ENCODE results near the gene SLC9A7. TPM values are rescaled to one million over a fixed set of nuclear protein-coding genes. Genes with fewer than 3 reads are reported as not detected.

Gene SLC9A7
- total and polyA plus RNA-seq, 2 experiments from 2014 or later: 2.5 to 15.4 TPM

- H3K9me3 Mint-ChIP-seq: no peaks in the 10 kb centered on the region
- H3K4me2 ChIP-seq: no peak overlapping the region
- no peaks in the 10 kb centered on the region for H4K20me1 ChIP-seq (replicated peaks; ENCODE audit: insufficient read depth)
- no peaks in the 10 kb centered on the region for H3F3A ChIP-seq (replicated peaks; ENCODE audit: low read depth)
- H3K4me3 Mint-ChIP-seq: no peak overlapping the region
- H3K27ac Mint-ChIP-seq: no peak overlapping the region
- peaks cover 7% of the 10 kb centered on the region for H3K27me3 Mint-ChIP-seq (ENCODE audit: insufficient read depth, low read depth, poor library complexity)
- DNase-seq (ENCODE audit: low spot score): peak; percentile 11
- TF ChIP-seq, protein P1, sequence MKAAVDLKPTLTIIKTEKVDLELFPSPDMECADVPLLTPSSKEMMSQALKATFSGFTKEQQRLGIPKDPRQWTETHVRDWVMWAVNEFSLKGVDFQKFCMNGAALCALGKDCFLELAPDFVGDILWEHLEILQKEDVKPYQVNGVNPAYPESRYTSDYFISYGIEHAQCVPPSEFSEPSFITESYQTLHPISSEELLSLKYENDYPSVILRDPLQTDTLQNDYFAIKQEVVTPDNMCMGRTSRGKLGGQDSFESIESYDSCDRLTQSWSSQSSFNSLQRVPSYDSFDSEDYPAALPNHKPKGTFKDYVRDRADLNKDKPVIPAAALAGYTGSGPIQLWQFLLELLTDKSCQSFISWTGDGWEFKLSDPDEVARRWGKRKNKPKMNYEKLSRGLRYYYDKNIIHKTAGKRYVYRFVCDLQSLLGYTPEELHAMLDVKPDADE (IDR thresholded peaks at IDR 0.05): no peak
- TF ChIP-seq ZNF114 (CRISPR knock-in tag; IDR thresholded peaks at IDR 0.05) (no peak), EZH2 (IDR thresholded peaks at IDR 0.05; ENCODE audit: low read depth, unreplicated experiment) (no peak), STAT1 (IDR thresholded peaks at IDR 0.05; ENCODE audit: unreplicated experiment) (no peak), EZH2phosphoT487 (IDR thresholded peaks at IDR 0.05; ENCODE audit: unreplicated experiment) (no peak), NANOG (IDR thresholded peaks at IDR 0.05; ENCODE audit: borderline replicate concordance) (no peak), ZNF331 (CRISPR knock-in tag; IDR thresholded peaks at IDR 0.05; ENCODE audit: low read depth) (no peak)
- TF ChIP-seq, protein P2, sequence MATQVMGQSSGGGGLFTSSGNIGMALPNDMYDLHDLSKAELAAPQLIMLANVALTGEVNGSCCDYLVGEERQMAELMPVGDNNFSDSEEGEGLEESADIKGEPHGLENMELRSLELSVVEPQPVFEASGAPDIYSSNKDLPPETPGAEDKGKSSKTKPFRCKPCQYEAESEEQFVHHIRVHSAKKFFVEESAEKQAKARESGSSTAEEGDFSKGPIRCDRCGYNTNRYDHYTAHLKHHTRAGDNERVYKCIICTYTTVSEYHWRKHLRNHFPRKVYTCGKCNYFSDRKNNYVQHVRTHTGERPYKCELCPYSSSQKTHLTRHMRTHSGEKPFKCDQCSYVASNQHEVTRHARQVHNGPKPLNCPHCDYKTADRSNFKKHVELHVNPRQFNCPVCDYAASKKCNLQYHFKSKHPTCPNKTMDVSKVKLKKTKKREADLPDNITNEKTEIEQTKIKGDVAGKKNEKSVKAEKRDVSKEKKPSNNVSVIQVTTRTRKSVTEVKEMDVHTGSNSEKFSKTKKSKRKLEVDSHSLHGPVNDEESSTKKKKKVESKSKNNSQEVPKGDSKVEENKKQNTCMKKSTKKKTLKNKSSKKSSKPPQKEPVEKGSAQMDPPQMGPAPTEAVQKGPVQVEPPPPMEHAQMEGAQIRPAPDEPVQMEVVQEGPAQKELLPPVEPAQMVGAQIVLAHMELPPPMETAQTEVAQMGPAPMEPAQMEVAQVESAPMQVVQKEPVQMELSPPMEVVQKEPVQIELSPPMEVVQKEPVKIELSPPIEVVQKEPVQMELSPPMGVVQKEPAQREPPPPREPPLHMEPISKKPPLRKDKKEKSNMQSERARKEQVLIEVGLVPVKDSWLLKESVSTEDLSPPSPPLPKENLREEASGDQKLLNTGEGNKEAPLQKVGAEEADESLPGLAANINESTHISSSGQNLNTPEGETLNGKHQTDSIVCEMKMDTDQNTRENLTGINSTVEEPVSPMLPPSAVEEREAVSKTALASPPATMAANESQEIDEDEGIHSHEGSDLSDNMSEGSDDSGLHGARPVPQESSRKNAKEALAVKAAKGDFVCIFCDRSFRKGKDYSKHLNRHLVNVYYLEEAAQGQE (IDR thresholded peaks at IDR 0.05; ENCODE audit: unreplicated experiment): no peak
- H3K4me1 Mint-ChIP-seq: peaks cover 34% of the 10 kb centered on the region
- H3K27me3 ChIP-seq (ENCODE audit: insufficient read depth): no peaks in the 10 kb centered on the region
- H3K4me3 ChIP-seq: no peak overlapping the region
- H3K9me2 ChIP-seq (ENCODE audit: insufficient read depth): no peaks in the 10 kb centered on the region
- no peaks in the 10 kb centered on the region for H3K36me3 Mint-ChIP-seq (ENCODE audit: low read depth)
- peaks cover 23% of the 10 kb centered on the region for H3K79me2 ChIP-seq (replicated peaks; ENCODE audit: insufficient read depth)
- H3K27ac ChIP-seq (ENCODE audit: low read depth): no peak overlapping the region
- ATAC-seq: peak; percentile 73
- H3K36me3 ChIP-seq (ENCODE audit: insufficient read depth): no peaks in the 10 kb centered on the region
- H3K4me1 ChIP-seq (ENCODE audit: insufficient read depth): peaks cover 8% of the 10 kb centered on the region; the same call in 1 of the 2 replicates
- H2AFZ ChIP-seq: no peak overlapping the region
Observed at GRCh38 chrX:46710927-46711623, 47.8 kb downstream of the SLC9A7 start.

- H3K4me3 Mint-ChIP-seq: no peak overlapping the region
- H2AFZ ChIP-seq: no peak overlapping the region
- no peak overlapping the region for H3K4me2 ChIP-seq
- H3K9me3 Mint-ChIP-seq: no peaks in the 10 kb centered on the region
- ATAC-seq (no peak), DNase-seq (ENCODE audit: low spot score) (peak; percentile 11)
- peaks cover 7% of the 10 kb centered on the region for H3K27me3 Mint-ChIP-seq (ENCODE audit: insufficient read depth, low read depth, poor library complexity)
- peaks cover 8% of the 10 kb centered on the region; the same call in 1 of the 2 replicates for H3K4me1 ChIP-seq (ENCODE audit: insufficient read depth)
- H3K79me2 ChIP-seq (replicated peaks; ENCODE audit: insufficient read depth): peaks cover 21% of the 10 kb centered on the region
- no peaks in the 10 kb centered on the region for H3F3A ChIP-seq (replicated peaks; ENCODE audit: low read depth)
- no peak overlapping the region for H3K27ac Mint-ChIP-seq
- no peaks in the 10 kb centered on the region for H3K36me3 Mint-ChIP-seq (ENCODE audit: low read depth)
- H3K9me2 ChIP-seq (ENCODE audit: insufficient read depth): no peaks in the 10 kb centered on the region
- H3K4me1 Mint-ChIP-seq: peaks cover 34% of the 10 kb centered on the region
- H4K20me1 ChIP-seq (replicated peaks; ENCODE audit: insufficient read depth): no peaks in the 10 kb centered on the region
- no peaks in the 10 kb centered on the region for H3K36me3 ChIP-seq (ENCODE audit: insufficient read depth)
- no peaks in the 10 kb centered on the region for H3K27me3 ChIP-seq (ENCODE audit: insufficient read depth)
- H3K4me3 ChIP-seq: no peak overlapping the region
- H3K27ac ChIP-seq (ENCODE audit: low read depth): no peak overlapping the region
- no peak for TF ChIP-seq STAT1 (IDR thresholded peaks at IDR 0.05; ENCODE audit: unreplicated experiment)
- no peak for TF ChIP-seq JUNB (IDR thresholded peaks at IDR 0.05; ENCODE audit: unreplicated experiment)
- no peak for TF ChIP-seq NANOG (IDR thresholded peaks at IDR 0.05; ENCODE audit: borderline replicate concordance)
- TF ChIP-seq CREB1 (CRISPR knock-in tag; IDR thresholded peaks at IDR 0.05; ENCODE audit: low read depth): no peak
- TF ChIP-seq ZNF462 (CRISPR knock-in tag; IDR thresholded peaks at IDR 0.05): no peak
- TF ChIP-seq EZH2phosphoT487 (IDR thresholded peaks at IDR 0.05; ENCODE audit: unreplicated experiment): no peak
Observed at GRCh38 chrX:46710425-46710824, 48.5 kb downstream of the SLC9A7 start.

Measured in GM23338 (cell line).